Measurements from ENCODE around the gene C1orf122.

- TF ChIP-seq, protein P1, sequence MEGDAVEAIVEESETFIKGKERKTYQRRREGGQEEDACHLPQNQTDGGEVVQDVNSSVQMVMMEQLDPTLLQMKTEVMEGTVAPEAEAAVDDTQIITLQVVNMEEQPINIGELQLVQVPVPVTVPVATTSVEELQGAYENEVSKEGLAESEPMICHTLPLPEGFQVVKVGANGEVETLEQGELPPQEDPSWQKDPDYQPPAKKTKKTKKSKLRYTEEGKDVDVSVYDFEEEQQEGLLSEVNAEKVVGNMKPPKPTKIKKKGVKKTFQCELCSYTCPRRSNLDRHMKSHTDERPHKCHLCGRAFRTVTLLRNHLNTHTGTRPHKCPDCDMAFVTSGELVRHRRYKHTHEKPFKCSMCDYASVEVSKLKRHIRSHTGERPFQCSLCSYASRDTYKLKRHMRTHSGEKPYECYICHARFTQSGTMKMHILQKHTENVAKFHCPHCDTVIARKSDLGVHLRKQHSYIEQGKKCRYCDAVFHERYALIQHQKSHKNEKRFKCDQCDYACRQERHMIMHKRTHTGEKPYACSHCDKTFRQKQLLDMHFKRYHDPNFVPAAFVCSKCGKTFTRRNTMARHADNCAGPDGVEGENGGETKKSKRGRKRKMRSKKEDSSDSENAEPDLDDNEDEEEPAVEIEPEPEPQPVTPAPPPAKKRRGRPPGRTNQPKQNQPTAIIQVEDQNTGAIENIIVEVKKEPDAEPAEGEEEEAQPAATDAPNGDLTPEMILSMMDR (conservative IDR thresholded peaks at IDR 0.05 in 1 of 2, IDR thresholded peaks at IDR 0.05 in 1 of 2; ENCODE audit: extremely low read depth in 1 of 2, insufficient read depth in 1 of 2, low read depth in 1 of 2, low read length in 2 of 2): no peak
- no peak for TF ChIP-seq EZH2 (IDR thresholded peaks at IDR 0.05; ENCODE audit: borderline replicate concordance, low read length)
Measured at GRCh38 chr1:37851262-37851661, 43.7 kb downstream of the C1orf122 start.

All from mammary epithelial cell (primary cell).